Cortex of kidney (tissue), 1 donor: Measurements from ENCODE around the gene PGK1.
"Not testable (repeated sequence)": the region's sequence is repeated elsewhere in the genome, so short reads cannot be mapped to it uniquely, and the experiment has no call there.

Experiments
- DNase-seq: peaks from one replicate; lab custom pipeline; 2025; lab: John Stamatoyannopoulos, UW

The PGK1 gene

GRCh38 chrX:78116365-78116764, 12.3 kb downstream of the PGK1 start:
- DNase-seq = no peak

- DNase-seq = no peak
Observed at GRCh38 chrX:78116766-78117165, 12.7 kb downstream of the PGK1 start.

GRCh38 chrX:78118628-78119027, 14.6 kb downstream of the PGK1 start:
- no peak for DNase-seq

- DNase-seq = no peak
Observed at GRCh38 chrX:78119521-78120227, 15.6 kb downstream of the PGK1 start.

- no peak for DNase-seq
Observed at GRCh38 chrX:78123190-78123589, 19.1 kb downstream of the PGK1 start.

GRCh38 chrX:78124307-78124706, 20.3 kb downstream of the PGK1 start:
- DNase-seq = no peak

- no peak for DNase-seq
Observed at GRCh38 chrX:78125148-78125547, 21.1 kb downstream of the PGK1 start.

- DNase-seq = not testable (repeated sequence)
Observed at GRCh38 chrX:78125781-78126180, 21.7 kb downstream of the PGK1 start.

- DNase-seq = no peak
Observed at GRCh38 chrX:78129714-78130113, 25.7 kb downstream of the PGK1 start.

GRCh38 chrX:78130396-78130795, 26.3 kb downstream of the PGK1 start:
- DNase-seq = no peak

- no peak for DNase-seq
Observed at GRCh38 chrX:78131117-78131516, 27.1 kb downstream of the PGK1 start.

GRCh38 chrX:78133238-78133960, 29.4 kb downstream of the PGK1 start:
- no peak for DNase-seq

- DNase-seq = no peak
Observed at GRCh38 chrX:78139160-78140123, 35.4 kb downstream of the PGK1 start, which contains the start of gene TAF9B. TSS of gene TAF9B (minus strand) at chrX:78139650. CDS start at chrX:78139611, 39 bp downstream.

- no peak for DNase-seq
Observed at GRCh38 chrX:78140206-78140605, 36.2 kb downstream of the PGK1 start.

- DNase-seq = not testable (repeated sequence)
Observed at GRCh38 chrX:78147002-78147540, 43.0 kb downstream of the PGK1 start.

- not testable (repeated sequence) for DNase-seq
Observed at GRCh38 chrX:78157373-78157772, 53.3 kb downstream of the PGK1 start.

GRCh38 chrX:78157846-78158245, 53.8 kb downstream of the PGK1 start:
- not testable (repeated sequence) for DNase-seq

- DNase-seq = not testable (repeated sequence)
Observed at GRCh38 chrX:78160711-78161110, 56.7 kb downstream of the PGK1 start.

- not testable (repeated sequence) for DNase-seq
Observed at GRCh38 chrX:78163175-78163574, 59.1 kb downstream of the PGK1 start.

- DNase-seq = no peak
Observed at GRCh38 chrX:78165425-78165824, 61.4 kb downstream of the PGK1 start.

GRCh38 chrX:78168065-78168464, 64.0 kb downstream of the PGK1 start:
- DNase-seq = no peak
